GM21529 (cell line): Measurements from ENCODE around the gene DCLRE1A.

Experiments used
- ATAC-seq: cut with Tn5 transposase; IDR thresholded peaks from one replicate; pipeline ENCODE4 v1.9.1; 2021; ENCODE audit not compliant: unreplicated experiment

Gene DCLRE1A

DNA sequence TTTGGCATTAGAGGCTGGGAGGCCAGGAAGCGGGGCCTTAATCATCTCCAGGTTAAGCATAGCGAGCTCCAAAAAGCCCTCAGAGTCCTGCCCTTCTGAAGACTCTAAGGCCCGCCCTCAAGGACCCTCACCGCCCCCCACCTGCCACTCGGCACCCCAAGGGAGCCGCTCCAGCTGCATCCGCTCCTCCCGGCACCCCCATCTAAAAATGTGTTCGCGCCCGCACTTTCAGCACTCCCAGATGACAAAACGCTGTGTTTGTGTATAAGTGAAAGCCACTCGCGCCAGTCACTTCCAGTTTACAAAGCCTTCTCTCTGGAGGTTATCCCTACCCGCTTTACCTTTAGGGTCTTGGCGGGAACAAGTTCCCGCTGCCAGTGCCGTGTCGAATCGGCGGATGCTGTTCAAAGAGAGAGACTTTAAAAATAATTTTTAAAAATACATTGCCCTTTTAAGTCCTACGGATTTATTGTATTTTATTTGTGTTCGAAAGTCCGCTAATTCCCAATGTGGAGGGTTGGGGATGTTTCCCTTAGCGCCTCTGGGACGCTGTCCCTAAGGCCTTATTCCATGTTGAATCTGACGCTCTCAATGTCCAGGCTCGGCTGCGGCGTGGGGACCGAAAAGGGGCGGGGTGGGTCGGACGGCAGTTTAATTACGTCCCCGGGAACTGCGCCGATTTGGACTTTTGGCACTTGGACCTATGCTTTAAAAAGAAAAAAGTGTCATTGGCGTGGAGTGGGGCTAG is at the start of gene DCLRE1A, which contains the start of gene NHLRC2:
DCLRE1A (minus strand) TSS at position 70 of the 748 bp plus-strand sequence. CDS start 900 bp downstream, outside the sequence.
NHLRC2 (plus strand) TSS at position 649 of the 748 bp plus-strand sequence. CDS start 212 bp downstream, outside the sequence.
- ATAC-seq: peak; percentile 43

DNA sequence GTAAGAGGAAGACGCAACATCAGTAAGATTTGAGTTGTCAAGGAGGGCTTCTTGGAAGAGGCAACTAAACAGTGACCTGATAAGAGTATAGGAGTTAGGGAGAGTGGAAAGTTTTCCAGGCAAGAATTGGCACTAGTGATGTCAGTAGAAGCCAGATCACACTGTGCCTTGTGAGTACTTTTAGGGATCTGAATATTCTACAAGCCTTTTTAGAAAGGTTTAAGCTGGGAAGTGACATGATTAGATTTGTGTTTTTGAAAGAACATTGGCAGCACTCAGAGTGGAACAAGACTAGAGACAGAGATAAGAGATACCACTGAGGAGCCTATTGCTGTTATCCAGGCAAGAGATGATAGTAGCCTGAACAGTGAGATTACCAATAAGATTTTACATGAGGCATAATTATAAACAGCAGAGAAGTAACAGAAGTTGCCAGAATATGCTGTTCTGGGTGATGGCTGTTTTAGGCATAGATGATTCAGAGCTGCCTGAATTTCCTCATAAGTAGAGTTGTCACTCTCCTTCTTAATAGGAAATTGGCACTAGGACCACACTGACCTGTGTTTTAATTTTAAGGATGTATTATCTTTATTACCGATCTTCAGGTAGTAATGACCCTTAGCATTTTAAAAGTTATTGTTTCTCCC is 46.2 kb upstream of the DCLRE1A start:
- no peak for ATAC-seq

DNA sequence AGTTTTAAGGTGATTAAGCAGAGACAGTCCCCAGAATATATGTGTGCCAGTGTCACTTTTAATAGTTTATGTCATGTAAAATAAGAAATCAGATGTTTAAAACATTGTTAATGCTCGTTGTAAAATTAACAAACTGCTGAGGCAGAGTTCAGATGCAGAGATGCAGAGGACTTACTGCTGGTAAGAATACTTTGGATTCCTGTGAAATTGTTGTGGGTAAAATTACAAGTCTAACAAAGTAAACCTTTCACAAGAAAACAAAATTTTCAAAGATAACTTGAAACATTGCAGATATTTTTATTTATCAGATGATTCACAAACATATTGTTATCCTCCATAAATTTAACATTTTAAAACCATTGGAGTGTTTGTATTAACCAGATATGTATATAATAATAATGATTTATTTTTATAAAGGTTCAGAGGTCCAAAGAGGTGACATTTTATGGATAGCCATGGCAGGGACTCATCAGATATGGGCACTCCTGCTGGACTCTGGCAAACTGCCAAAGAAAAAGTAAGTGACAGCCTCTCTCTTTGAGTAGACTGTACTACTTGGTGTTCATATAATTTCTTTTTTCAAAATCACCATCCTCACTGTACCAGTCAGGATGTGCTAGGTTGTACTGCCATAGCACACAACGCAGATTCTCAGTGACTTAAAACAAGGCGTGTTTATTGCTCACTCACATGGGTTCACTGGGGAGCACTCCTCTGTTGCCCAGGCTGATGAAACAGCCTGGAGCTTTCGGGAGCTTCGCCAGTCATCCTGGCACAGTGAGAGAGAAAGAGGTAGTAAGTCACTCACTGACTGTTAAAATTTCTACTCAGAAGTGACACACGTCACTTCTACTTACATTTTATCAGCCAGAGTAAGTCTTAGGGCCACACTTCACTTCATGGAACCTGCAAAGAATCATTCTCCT is 44.1 kb upstream of the DCLRE1A start:
- no peak for ATAC-seq

DNA sequence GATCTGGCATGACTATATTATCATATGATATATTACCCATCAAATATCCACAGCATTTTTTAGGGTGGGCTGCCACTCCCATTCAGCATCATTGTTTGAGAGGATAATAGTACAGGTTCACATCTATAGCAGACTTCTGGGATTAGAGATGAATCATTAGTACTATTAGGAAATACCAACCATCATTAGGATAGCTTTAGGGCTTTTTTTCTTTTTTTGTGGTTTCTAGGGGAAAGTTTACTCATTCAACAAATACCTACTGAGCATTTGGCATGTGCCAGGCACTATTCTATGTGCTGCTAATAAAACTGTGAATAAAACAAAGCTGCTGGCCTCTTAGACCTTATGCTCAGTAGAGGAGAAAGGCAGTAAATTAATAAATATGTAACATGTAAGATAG is 41.1 kb upstream of the DCLRE1A start:
- ATAC-seq: no peak

DNA sequence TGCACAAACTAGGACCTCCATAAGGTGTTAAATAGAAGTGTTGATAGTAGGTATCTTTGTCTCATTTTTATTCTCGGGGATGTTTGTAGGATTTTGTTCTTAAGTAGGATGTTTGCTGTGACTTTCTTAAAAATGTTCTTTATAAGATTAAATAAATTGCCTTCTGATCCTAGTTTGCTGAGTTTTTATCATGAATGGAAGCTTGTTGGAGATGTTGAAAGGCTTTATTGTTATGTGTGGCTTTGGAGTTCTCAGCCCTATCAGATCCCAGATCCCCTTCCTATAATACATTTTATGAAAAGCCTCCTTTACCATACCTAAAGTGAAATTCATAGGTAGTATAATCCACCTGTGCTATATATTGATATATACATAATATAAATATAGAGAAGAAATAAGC is 40.7 kb upstream of the DCLRE1A start:
- ATAC-seq: no peak

DNA sequence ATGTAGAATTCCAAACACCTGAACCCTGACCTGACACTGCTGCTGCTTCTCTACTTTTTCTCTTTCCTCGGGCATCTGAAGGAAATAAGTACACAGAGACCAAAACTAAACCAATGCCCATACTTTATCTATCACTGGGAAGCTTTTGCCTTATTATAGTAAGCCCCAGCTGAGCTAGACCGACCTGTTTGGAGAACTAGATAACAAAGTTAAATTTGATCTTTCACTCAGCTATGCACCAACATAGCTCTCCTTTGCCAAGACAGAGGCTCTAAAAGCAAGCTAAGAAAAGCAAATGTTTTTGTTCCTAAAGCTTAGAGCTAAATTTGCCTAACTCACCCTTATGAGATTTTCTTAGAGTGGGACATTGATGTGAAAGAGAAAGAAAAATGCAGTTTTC is 39.7 kb upstream of the DCLRE1A start:
- no peak for ATAC-seq

DNA sequence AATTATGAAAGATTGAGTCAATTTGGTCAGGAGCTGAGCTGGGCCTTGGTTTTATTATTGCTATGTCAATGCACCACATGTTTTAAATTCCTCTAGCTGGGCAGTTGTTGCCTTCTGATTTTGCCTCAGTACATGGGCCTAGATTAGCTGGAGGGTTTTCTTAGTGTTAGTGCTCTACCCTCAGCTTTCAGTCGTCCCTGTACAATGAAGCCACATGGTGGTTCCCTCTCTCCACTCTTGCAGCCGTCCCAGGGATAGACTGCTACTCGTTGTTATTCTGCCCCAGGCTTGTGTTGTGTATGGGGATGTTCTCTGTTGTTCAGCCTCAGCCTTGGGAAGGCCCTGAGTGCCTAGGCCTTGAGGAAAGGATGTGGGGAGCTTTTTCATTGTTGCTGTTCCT is 37.6 kb upstream of the DCLRE1A start:
- ATAC-seq: no peak

DNA sequence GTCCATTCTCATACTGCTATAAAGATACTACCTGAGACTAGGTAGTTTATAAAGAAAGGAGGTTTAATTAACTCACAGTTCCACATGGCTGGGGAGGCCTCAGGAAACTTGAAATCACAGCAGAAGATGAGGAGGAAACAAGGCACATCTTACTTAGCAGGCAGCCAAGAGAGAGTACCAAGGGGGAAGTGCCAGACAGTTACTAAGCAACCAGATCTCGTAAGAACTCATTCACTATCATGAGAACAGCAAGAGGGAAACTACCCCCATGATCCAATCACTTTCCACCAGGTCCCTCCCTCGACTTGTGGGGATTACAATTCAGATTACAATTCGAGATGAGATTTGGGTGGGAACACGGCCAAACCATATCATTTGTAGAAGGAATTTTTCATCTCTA is 36.9 kb upstream of the DCLRE1A start:
- ATAC-seq: no peak

DNA sequence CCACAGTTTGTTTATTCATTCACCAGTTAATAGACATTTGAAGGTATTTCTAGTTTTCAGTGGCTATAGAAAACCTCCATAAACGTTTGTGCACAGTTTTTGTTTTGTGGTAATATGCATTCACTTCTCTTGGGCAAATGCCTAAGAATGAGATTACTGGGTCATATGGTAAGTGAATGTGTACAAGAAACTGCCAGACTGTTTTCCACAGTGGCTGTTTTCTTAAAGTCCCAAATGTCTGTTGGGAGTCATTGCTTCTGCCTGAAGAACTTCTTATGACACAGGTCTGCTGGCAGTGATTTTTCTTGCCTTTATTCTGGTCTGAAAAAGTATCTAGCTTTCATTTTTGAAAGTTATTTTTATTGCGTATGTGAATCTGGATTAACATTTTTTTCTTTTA is 36.0 kb upstream of the DCLRE1A start:
- ATAC-seq: no peak

DNA sequence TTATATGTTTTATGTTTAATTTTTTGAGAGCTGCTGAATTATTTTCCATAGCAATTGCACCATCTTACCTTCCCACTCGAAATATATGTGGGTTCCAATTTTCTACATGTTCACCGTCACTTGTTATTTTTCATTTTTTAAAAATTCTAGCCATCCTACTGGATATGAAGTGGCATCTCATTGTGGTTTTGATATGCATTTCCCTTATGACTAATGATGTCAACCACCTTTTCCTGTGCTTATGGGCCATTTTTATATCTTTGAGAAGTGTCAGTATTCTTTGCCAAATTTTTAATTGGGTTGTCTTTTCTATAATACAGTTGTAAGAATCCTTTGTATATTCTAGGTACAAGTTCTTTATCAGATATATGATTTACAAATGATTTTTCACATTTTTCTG is 28.4 kb upstream of the DCLRE1A start:
- no peak for ATAC-seq

DNA sequence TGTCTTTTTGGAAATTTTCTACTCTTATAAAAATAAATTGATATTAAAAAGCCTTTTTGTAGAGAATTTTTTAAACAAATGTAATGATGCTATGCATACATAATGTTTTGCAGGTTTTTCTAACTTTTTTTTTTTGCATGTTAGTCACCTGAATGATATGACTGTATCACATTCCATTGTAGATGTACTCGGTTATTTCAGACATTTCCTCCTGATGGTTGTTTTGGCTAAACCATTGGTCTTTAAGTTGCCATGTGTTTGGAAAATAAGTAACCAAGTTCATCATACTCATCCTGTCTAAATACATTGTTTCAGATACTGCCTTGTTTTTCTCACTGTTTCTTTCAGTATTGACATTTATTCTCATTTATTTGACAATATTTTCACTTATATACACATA is 26.4 kb upstream of the DCLRE1A start:
- ATAC-seq: no peak

DNA sequence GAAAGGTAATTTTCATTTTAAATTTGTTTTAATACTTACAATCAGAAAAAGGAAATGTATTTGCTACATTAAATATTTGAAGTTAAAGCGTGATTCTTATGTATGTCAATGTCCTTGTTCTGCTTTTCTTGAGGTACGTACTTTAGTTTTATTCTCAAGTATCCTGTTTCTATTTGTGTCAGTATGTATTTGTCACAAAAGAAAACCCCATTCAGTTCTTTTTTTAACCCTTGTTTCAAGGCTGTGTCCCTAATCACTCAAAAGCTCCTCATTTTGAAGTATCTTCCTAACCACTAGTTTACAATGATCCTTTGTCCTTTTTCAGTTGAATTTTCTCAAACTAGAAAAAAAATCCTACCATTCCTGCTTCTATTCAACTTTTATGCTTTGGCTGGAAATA is 25.8 kb upstream of the DCLRE1A start:
- ATAC-seq: peak; percentile 85

DNA sequence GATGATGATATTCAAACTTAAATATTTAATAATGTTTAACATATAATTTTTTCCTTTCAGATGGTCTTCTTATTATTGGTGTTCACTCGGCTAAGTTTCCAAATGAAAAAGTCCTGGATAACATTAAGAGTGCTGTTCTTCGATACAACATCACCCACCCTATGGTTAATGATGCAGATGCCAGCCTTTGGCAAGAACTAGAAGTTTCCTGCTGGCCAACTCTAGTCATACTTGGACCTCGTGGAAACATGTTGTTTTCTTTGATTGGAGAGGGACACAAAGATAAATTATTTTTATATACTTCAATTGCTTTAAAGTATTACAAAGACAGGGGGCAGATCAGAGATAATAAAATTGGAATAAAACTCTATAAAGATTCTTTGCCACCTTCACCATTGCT is 22.6 kb upstream of the DCLRE1A start:
- ATAC-seq: no peak

DNA sequence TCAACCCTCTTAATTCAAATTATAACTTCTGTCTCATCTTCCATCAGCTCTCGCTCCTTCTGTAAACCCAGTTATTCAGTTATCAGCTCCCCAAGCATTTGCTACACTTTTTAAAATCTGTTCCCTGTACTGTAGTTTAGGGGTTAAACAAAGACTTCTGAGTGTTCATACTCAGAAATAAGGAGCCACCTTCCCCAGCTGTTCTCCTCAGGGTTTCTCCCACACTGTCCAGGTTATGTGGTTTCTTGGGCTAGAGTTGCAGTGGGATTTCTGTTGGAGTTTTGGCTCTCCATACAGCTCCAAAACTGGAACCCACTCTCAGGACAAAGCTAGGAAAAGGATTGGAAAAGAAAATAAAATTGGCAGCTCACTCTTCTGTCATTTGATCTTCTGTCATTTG is 21.3 kb upstream of the DCLRE1A start:
- ATAC-seq: no peak

DNA sequence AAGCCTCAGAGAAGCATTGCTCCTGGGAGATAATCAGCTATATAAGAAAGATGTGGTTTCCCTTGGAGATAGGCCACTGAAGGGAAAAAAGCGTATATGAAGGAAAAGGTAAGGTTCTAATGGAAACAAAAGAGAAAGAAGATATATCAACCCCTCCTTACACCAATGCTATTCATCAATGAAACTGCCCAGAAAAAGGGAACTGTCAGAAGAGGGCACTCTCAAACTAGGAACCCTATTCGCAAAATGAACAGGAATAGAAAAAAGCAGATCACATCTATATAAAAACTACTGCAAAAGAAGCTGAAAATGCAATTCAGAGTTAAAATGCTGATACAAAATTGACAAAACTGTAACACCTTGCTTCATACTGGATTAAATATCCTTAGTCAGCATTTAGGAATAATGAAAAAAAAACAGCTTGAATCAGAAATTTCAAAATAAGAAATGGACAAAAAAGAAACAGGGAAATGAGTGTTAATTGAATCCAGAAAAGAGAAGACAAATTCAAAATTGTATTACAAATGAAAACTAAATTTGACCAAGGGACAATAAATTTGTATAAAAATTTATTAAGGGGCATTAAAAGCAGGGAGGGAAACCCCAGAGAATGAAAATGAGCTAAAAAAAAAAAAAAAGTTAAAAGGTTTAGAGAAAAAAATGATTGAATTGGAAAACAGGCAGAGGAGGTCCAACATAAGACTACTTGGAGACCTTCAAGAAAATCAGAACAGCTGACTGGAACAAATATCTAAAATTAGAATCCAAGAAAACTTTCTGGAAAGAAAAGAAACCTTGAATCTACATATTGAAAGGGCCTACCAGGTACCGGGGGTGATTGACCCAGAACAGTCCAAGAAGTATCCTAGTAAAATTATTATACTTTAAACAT is 18.5 kb upstream of the DCLRE1A start:
- ATAC-seq: no peak

DNA sequence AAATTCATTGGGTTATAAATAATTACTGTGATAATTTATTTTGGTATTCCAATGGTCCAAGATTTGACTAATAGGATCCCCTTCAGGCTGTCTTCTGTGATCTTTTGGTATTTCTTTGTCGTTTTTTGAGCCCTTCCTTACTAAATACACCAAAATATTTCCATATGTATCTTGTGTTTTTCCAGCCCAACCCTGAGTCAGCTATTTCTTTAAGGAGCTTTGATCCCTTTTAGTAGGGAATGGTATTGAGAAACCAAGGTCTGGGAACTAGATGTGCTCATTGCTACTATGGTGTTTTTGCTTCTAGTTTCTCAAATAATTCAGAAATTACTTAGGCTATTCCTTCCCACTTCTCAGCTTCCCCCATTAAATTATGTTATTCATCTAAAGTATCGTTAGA is 15.9 kb upstream of the DCLRE1A start:
- no peak for ATAC-seq

DNA sequence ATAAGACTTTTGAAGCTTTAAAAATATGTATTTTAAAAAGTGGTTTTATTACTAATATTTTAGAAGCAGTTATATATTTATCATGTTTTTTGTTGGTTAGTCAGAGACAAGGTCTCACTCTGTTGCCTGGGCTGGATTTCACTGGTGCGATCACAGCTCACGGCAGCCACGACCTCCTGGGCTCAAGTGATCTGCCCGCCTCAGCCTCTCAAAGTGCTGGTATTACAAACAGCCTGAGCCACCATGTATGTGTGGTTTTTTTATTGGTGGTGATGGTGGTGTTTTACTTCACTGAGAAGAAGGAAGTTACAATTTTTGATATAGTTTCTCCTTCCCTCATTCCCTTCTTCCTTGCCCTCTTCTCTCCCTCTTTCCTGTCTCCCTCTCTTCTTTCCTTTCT is 14.0 kb upstream of the DCLRE1A start:
- ATAC-seq: no peak

DNA sequence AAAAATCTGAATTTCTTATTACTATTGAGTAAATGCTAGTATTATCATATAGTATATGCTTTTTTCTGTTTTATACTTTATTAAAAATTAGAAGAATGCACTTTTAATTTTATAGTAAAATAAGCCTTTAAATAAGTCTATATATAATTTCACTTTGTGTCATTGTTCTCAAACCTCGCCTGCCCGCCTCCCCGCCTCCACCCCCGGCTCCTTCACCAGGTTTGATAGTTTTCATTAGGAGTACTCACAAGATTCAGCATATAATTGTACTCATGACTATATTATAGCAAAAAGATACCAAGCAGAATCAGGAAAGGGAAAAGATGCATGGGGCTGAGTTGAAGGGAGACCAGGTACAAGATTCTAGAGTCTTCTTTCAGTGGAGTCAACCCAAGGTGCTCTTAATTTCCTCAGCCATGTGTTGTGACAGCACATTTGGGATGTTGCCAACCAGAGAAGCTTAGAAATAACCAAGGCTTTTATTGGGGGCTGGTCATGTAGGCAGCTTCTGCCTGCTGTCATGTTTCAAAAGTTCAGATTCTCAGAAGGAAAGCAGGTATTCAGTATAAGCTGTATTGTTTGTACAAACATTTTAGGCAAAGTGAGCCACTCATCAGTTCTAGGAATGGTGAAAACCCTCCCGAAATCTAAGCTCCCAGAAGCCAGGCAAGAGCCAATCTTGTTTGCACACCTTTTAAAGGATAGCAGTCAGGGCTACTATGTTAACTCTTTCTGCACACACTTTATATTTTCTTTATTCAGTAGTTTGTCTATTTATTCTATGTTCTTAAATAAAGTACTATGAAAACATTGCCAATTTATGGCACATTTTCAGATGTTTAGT is 12.9 kb upstream of the DCLRE1A start:
- ATAC-seq: no peak

DNA sequence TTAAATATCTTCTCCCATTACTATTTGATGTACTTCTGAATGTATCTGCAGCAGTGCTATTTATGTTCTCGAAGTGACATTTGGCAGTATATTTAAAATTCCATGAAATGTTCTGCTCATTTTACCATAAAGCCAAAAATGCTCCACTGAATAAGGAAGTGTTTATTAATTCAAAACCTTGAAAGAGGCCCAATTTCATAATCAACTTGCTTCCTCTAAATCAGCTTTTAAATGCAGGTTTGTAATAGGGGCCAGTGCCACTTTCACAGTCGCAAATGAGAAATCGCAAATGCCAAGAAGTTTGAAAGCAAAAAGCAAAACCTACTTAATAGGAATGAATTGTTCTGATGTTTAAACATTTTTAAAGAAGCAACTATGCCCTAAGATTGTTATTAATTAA is 12.0 kb upstream of the DCLRE1A start:
- no peak for ATAC-seq

DNA sequence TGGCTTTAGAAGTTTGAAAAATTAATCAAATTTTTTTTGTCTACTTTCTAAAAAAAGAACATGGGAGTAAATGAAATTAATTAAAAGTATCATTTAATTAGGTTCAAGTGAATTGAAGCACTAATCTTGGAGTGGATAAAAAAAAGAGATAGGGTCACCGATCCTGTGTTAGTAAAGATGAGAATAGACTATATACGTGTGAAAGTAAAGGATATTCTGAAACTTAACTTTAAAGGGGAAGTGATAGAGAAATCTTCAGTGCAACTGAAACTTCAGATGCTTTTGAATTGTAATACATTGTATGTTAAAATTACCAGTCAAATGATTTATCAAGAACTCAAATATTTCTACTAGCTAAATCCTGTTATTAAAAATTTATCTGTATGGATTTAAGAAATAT is 5.4 kb upstream of the DCLRE1A start:
- peak; percentile 52 for ATAC-seq
